HG03095 (cell line): ENCODE data around the gene CXCL16.
"Not testable (repeated sequence)": the region's sequence is repeated elsewhere in the genome, so short reads cannot be mapped to it uniquely, and the experiment has no call there.

Source experiments
- ATAC-seq: cut with Tn5 transposase; IDR thresholded peaks from one replicate; pipeline ENCODE4 v1.9.1; 2021; ENCODE audit warnings: moderate library complexity; ENCODE audit not compliant: unreplicated experiment

Gene CXCL16

GRCh38 chr17:4721203-4722135, 18.3 kb downstream of the CXCL16 start:
- no peak for ATAC-seq

- ATAC-seq = no peak
These were observed 18.9 kb downstream of the CXCL16 start for GRCh38 chr17:4720787-4721186.

- no peak for ATAC-seq
These were observed 20.0 kb downstream of the CXCL16 start for GRCh38 chr17:4719684-4720221.

GRCh38 chr17:4719146-4719545, 20.6 kb downstream of the CXCL16 start:
- ATAC-seq = no peak

GRCh38 chr17:4718276-4718675, 21.5 kb downstream of the CXCL16 start:
- no peak for ATAC-seq

GRCh38 chr17:4717791-4718190, 21.9 kb downstream of the CXCL16 start:
- ATAC-seq = no peak

- ATAC-seq = no peak
These were observed 23.6 kb downstream of the CXCL16 start for GRCh38 chr17:4716081-4716480.

- ATAC-seq = no peak
These were observed 24.5 kb downstream of the CXCL16 start for GRCh38 chr17:4715063-4715744.

- not testable (repeated sequence) for ATAC-seq
These were observed 25.2 kb downstream of the CXCL16 start for GRCh38 chr17:4714340-4715062.

- ATAC-seq = no peak
These were observed 27.2 kb downstream of the CXCL16 start for GRCh38 chr17:4712526-4712925.

GRCh38 chr17:4711661-4712181, 28.0 kb downstream of the CXCL16 start:
- ATAC-seq = no peak

- ATAC-seq = no peak
These were observed 28.8 kb downstream of the CXCL16 start for GRCh38 chr17:4710693-4711634.

GRCh38 chr17:4709794-4710692, 29.7 kb downstream of the CXCL16 start, which contains the start of gene ARRB2:
ARRB2 (plus strand) TSS chr17:4710632; CDS start chr17:4710722, 90 bp downstream.
- ATAC-seq = peak; percentile 70

GRCh38 chr17:4708436-4708835, 31.3 kb downstream of the CXCL16 start:
- no peak for ATAC-seq

- no peak for ATAC-seq
These were observed 33.6 kb downstream of the CXCL16 start for GRCh38 chr17:4706121-4706520.

GRCh38 chr17:4704991-4705390, 34.7 kb downstream of the CXCL16 start:
- no peak for ATAC-seq

GRCh38 chr17:4704574-4704907, 35.2 kb downstream of the CXCL16 start:
- not testable (repeated sequence) for ATAC-seq

- no peak for ATAC-seq
These were observed 36.4 kb downstream of the CXCL16 start for GRCh38 chr17:4703330-4703691.

GRCh38 chr17:4701116-4701515, 38.6 kb downstream of the CXCL16 start:
- no peak for ATAC-seq
